Activated CD8-positive, alpha-beta memory T cell treated with anti-CD3 and anti-CD28 coated beads, Interleukin-2, amount 50 U/mL, for 24 hours (primary cell): Measurements from ENCODE around the gene NAA16.

Experiments used
- DNase-seq: peaks from one replicate; pipeline ENCODE4 v3.0.0-alpha.2; 2020; ENCODE audit errors: extremely low read depth

The NAA16 gene

DNA sequence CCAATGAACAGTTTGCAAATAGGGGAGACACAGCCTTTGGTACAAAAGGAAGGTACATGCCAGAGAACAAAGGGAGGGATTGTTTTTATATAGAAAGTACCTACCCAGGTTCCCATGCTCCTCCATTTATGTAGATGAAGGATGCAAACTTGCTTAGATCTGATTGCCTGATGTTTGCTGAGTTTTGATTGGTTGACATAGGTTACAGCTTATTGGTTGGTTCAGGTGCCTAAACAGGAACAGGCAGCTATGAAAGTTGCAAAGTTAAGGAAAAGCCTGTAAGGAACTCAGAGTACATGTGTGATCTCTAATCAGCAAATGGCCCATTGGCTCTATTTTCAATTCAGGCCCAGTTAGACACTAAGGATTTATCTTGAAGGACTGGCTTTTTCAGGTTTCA lies 6.5 kb upstream of the NAA16 start:
- DNase-seq: no peak

DNA sequence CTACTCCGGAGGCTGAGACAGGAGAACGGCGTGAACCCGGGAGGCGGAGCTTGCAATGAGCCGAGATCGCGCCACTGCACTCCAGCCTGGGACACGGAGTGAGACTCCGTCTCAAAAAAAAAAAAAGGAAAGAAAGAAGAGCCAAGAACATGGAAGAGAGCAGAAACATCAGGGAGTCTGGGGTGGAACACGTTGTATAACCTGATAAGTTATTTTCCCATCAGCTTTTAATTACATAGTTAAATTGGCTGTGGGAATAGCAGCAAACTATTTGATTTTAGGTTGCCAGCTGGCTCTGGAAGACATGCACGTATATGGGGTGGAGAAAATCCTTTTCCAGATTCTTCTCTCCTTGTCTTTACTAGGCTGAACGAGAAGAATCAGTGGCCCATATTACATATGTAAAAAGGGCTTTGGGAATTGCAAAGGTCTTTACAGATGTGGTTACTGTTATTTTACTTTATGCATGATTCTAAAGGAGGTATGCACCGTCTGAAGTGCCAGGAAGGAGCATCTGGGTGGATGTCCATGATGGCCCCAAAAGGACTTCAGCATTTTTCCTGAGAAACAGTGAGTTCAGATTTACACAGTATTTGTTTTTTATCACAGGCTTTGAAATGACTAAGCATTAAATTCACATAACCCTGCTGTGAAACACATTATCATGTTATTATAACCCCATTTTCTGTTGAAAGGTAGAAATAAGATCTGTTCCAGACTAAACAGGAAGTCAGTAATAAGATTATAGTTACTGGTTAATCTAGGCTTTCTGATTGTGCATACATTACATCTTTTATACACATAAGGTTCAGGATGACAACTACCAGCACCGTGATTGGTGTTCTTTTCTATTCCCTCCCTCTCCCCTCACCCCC lies 4.6 kb upstream of the NAA16 start:
- DNase-seq: no peak

GRCh38 chr13:41307884-41308640 lies 3.0 kb upstream of the NAA16 start:
- no peak for DNase-seq

- no peak for DNase-seq
These were observed 524 bp downstream of the NAA16 start for GRCh38 chr13:41311406-41312175.

DNA sequence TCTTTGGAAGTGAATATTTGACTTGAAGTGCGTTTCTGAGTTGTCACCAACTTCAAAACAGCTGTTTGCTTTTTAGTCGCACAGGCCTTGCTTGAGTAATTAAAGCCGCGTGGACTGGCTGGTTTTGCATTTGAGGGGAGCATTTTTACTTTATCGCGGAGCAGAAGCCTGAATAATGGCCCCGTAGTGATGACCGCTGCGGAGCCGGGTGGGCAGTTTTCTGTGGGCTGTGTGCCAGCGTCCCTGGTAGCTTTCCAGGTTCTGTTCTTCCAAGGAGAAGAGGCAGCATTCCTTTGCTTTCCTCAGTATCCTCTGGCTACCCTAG lies 1.1 kb downstream of the NAA16 start:
- no peak for DNase-seq

- no peak for DNase-seq
These were observed 2.0 kb downstream of the NAA16 start for GRCh38 chr13:41313117-41313516.

DNA sequence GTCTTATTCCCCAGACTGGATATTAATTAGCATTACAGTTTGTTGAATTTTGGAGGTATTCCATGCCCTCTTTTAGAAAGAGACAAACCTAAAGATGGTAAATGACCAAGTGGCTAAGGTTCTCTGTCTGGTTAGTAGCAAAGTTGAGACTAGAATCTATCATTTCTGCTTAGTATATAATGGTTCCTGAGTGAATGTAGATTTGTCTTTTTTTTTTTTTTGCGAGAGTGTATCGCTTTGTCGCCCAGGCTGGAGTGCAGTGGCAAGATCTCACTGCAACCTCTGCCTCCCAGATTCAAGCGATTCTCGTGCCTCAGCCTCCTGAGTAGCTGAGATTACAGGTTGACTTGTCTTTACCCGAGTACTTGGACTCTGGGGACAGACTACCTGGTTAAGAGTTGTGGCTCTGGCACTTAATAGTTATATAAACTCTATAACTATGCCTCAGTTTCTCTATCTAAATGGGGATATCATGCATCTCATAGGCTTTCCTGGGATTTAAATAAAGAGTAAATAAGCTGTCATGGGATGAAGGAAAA lies 2.7 kb downstream of the NAA16 start:
- no peak for DNase-seq

GRCh38 chr13:41315443-41316047 lies 4.5 kb downstream of the NAA16 start:
- no peak for DNase-seq

DNA sequence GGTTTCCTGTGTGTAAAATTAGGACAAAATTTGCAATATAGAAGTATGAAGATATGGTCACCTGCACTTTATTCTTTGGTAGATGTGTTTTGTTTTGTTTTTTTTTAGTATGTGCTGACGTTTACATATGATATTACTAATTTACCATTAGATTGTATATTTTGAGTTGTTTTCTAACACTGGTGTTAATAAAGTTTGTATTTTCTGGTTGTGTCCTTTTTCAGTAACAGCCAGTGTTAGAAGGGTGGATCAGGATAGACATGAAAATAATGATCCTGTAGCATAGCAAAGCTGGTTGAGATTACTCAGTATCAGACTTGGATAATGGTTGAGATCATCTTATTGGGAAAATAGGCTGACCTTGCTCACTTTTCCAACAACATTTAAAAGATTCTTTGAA lies 6.2 kb downstream of the NAA16 start:
- no peak for DNase-seq

- no peak for DNase-seq
These were observed 14.7 kb downstream of the NAA16 start for GRCh38 chr13:41325752-41326151.

DNA sequence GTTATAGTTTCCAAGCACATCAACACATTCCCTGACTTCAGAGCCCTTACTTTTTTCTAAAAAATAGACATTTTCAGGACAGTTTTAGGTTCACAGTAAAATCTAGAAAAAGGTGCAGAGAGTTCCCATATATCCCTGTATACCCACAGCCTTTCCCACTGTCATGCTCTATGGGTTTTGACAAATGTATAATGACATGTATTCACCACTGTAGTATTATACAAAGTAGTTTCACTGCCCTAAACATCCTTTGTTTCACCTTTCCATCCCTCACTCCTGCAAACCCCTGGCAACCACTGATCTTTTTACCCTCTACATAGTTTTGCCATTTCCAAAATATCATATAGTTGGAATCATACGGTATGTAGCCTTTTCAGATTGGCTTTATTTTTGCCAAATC lies 15.6 kb downstream of the NAA16 start:
- DNase-seq: no peak

DNA sequence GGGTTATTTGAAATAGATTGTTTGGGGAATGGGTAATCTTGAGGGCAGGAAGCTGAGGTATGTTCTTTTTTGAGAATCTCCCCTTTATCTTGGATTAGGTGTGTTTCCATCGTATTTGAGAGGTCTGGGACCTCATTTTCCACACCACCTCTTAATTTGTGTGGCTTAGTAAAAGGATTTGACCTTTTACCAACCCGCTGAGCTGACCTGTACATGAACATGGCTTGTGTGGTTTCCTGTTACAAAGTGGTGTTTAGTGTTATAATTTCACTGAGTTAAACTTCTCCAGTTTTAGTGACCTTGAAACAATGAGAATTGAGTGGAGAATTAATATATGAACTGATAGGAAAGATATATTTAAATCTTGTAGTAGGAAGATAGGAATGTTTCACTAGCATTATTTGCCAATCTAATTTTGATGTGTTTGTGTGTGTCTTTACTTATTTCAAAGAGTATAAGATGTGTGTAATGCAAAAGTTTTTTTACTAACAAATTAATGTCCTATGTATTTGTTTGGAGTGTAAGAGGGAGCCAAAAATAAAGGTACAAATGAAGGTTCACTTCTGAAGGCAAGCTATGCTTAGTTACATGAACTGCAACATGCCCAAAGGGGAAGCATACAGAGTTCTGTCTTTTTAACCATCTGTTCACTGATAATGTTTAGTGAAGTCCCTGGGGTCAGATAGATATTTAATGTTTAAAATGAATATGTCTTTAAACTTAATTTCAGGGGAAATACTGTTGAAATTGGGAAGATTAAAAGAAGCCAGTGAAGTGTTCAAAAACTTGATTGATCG lies 17.1 kb downstream of the NAA16 start:
- no peak for DNase-seq

- no peak for DNase-seq
These were observed 21.8 kb downstream of the NAA16 start for GRCh38 chr13:41332829-41333228.

GRCh38 chr13:41334810-41335209 lies 23.7 kb downstream of the NAA16 start:
- DNase-seq: no peak

DNA sequence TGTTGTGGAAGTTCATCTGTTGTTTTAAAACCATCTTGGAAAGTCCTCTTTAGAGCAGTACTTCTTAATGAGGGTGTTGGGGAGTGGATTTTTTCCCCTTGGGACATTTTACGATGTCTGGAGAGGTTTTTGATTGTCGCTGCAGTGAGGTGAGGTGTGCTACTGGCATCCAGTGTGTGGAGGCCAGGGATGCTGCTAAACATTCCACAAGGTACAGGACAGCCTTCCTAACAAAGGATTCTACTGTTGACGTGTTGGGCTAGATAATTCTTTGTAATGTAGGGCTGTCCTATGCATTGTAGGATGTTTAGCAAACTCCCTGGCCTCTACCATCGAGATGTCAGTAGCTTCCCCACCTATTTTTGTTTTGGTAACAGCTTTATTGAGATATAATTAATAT lies 33.3 kb downstream of the NAA16 start:
- DNase-seq: no peak

- no peak for DNase-seq
These were observed 34.3 kb downstream of the NAA16 start for GRCh38 chr13:41345165-41345913.

DNA sequence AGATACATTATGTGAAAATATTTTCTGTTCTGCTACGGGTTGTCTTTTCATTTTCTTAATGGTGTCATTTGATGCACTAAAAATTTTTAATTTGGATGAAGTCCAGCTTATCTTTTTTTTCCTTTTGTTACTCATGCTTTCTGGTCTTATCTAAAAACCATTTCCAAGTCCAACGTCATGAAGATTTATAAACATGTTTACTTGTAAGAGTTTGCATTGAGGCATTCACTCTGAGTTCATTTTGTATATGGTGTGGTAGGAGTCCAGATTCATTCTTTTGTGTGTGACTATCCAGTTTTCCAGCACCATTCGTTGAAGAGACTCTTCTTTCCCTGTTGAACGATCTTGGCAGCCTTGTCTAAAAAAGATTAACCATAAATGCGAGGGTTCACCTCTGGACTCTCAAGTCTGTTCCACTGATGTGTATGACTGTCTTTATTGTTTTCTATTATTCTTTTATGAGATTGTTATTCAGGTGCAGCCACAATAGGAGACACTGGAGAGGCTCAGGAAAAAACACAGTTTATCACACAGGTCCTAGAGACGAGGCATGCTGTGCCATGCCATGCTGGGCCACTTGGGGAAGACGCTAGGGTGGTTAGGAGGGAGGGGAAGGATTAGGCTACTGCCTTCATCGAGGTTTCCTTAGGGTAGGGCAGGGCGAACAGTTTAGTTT lies 35.0 kb downstream of the NAA16 start:
- DNase-seq: no peak

GRCh38 chr13:41352935-41353840 lies 42.1 kb downstream of the NAA16 start:
- DNase-seq: no peak

DNA sequence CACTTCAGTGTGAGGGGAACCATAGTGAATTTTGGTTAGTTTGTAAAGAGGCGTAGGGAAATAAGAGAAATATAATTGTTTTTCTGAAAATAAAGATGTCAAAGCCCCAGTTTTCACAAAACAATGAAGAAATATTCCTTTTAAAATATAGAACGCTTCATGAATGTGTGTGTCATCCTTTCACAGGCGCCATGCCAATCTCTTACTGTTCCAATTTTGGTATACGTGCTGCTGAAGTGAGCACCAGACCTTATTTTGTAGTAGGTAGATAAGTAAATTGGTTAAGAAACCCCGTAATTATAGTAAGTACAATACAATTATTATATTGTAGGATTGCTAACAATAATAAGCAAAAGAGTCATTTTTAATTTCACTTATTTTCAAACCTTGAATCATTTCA lies 43.3 kb downstream of the NAA16 start:
- no peak for DNase-seq
